Activated CD8-positive, alpha-beta T cell treated with anti-CD3 and anti-CD28 coated beads for 36 hours (primary cell): Measurements from ENCODE around the gene SEC16A. TPM values are rescaled to one million over a fixed set of nuclear protein-coding genes. Genes with fewer than 3 reads are reported as not detected.

ENCODE experiments used
- ATAC-seq: fragments of 200-7000 bp; cut with Tn5 transposase; one replicate; pipeline ENCODE4 v1.10.0; 2021; ENCODE audit warnings: mild to moderate bottlenecking, moderate library complexity
- CTCF ChIA-PET: fragments of 350-600 bp; sonication (Branson Sonifier 250); formaldehyde crosslinking; loops from one replicate; lab custom pipeline; 2021; ENCODE audit warnings: antibody characterized with exemption; lab: Charles Lee
- POLR2A ChIA-PET: fragments of 350-600 bp; sonication (Branson Sonifier 250); formaldehyde crosslinking; loops from one replicate; lab custom pipeline; 2021; ENCODE audit warnings: antibody characterized with exemption; lab: Charles Lee
- DNase-seq: peaks from one replicate; pipeline ENCODE4 v3.0.0-alpha.2; 2020
- H3K27ac Mint-ChIP-seq: one replicate; pipeline ENCODE4 v1.8.0; 2021; ENCODE audit warnings: mild to moderate bottlenecking, mixed read lengths
- H3K27me3 Mint-ChIP-seq: one replicate; pipeline ENCODE4 v1.8.0; 2021; ENCODE audit warnings: mixed read lengths
- H3K36me3 Mint-ChIP-seq: one replicate; pipeline ENCODE4 v1.8.0; 2021; ENCODE audit warnings: low read depth, mixed read lengths
- H3K4me1 Mint-ChIP-seq: one replicate; pipeline ENCODE4 v1.8.0; 2021; ENCODE audit warnings: low read depth, mixed read lengths
- H3K4me3 Mint-ChIP-seq: one replicate; pipeline ENCODE4 v1.8.0; 2021; ENCODE audit warnings: mild to moderate bottlenecking, moderate library complexity, mixed read lengths
- H3K9me3 Mint-ChIP-seq: one replicate; pipeline ENCODE4 v1.8.0; 2021; ENCODE audit warnings: mixed read lengths
- CTCF ChIP-seq: fragments of 200-600 bp; IDR thresholded peaks from one replicate; pipeline ENCODE4 v1.8.0; 2022; ENCODE audit warnings: antibody characterized with exemption, mild to moderate bottlenecking
- intact Hi-C: fragments of 100-400 bp; cut with micrococcal nuclease; formaldehyde crosslinking; loops from one replicate; pipeline ENCODE4 v1.10.0; 2022
- total RNA-seq, 2 experiments: library from RNA; stranded (reverse); gene quantifications; one replicate each; pipeline ENCODE4 v1.2.3, GENCODE V29; 2021

Gene SEC16A
- total RNA-seq, 2 experiments from 2014 or later: 67.9 to 69.8 TPM

DNA sequence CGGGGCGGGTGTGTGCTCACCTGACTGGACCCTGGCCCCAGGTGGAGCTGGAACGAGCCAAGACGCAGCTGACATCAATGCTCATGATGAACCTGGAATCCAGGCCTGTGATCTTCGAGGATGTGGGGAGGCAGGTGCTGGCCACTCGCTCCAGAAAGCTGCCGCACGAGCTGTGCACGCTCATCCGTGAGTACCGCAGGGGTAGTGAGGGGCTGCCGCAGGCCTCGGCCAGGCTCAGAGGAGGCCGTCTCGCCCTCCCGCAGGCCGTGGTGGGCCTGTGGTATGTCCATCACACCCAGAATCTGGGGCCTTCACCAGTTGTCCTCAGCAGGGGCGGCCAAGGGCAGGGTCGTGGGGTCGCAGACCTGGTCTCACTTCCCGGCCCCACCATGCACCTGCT is 61.0 kb downstream of the SEC16A start:
- DNase-seq (no peak), ATAC-seq (no peak)
- ChIA-PET POLR2A (no interaction called here), CTCF (no interaction called here)
- Mint-ChIP-seq H3K36me3 (peaks cover 46% of the 10 kb centered on the region), H3K4me1 (no peaks in the 10 kb centered on the region), H3K9me3 (no peaks in the 10 kb centered on the region), H3K4me3 (no peak overlapping the region), H3K27me3 (no peaks in the 10 kb centered on the region), H3K27ac (no peak overlapping the region)
- no peak for TF ChIP-seq CTCF
- intact Hi-C loops: no loop called here

DNA sequence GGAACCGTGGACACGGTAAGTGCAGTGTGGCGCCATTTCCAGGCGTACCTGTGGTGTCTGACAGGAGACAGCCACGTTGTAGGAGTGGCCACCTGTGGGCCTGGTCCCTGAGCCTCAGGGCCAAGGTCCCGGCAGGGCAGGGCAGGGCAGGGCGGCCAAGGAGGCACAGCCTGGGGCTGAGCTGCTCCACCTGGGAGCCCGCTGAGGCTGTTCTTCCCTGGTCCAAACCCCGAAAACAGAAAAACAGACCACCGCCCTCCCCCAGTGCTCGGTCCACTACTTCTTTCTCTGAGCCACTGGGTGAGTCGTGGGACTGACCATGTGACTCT is 63.8 kb downstream of the SEC16A start:
- ATAC-seq (no peak), DNase-seq (no peak)
- Mint-ChIP-seq H3K9me3 (no peaks in the 10 kb centered on the region), H3K27me3 (no peaks in the 10 kb centered on the region), H3K36me3 (peaks cover 54% of the 10 kb centered on the region), H3K4me3 (no peak overlapping the region), H3K27ac (no peak overlapping the region), H3K4me1 (no peaks in the 10 kb centered on the region)
- no peak for TF ChIP-seq CTCF
- intact Hi-C loops: no loop called here
- ChIA-PET POLR2A (interaction anchor here (0.7 to 3.0 kb wide), 2 partner anchors 9 to 14 kb away, joined by 3 to 8 read pairs; partner anchors contain the start of genes ENTR1 and PMPCA), CTCF (interaction anchor here (1.4 kb wide), 1 partner anchor 55 kb away, joined by 3 read pairs; the partner anchor contains the start of gene DNLZ)

GRCh38 chr9:136418182-136419091 is 64.4 kb downstream of the SEC16A start:
- CTCF ChIA-PET: no interaction called here
- ATAC-seq (no peak), DNase-seq (no peak)
- POLR2A ChIA-PET: interaction anchor here (0.9 to 3.0 kb wide), 4 partner anchors 8 to 17 kb away, joined by 3 to 8 read pairs (median 4); partner anchors contain the start of genes ENTR1 and PMPCA
- no peak for TF ChIP-seq CTCF
- H3K4me1 Mint-ChIP-seq: no peaks in the 10 kb centered on the region
- no peaks in the 10 kb centered on the region for H3K9me3 Mint-ChIP-seq
- peaks cover 57% of the 10 kb centered on the region for H3K36me3 Mint-ChIP-seq
- no peak overlapping the region for H3K4me3 Mint-ChIP-seq
- intact Hi-C loops: no loop called here
- H3K27me3 Mint-ChIP-seq: no peaks in the 10 kb centered on the region
- no peak overlapping the region for H3K27ac Mint-ChIP-seq

DNA sequence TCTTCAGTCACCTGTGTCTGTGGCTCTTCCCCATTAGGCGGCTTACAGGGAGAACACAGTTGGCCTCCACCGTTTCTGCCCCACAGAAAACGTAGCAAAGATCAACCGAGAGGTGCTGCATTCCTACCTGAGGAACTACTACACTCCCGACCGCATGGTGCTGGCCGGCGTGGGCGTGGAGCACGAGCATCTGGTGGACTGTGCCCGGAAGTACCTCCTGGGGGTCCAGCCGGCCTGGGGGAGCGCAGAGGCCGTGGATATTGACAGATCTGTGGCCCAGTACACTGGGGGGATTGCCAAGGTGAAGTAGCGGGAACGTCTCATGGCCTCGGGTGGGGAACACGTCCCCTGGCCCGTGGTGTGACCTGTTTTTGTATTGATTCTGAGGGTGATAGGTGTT is 65.9 kb downstream of the SEC16A start:
- ChIA-PET POLR2A (interaction anchor here (0.6 to 1.2 kb wide), 3 partner anchors 8 to 512 kb away, joined by 3 to 4 read pairs (median 3); no protein-coding TSS in a partner anchor), CTCF (no interaction called here)
- ATAC-seq (no peak), DNase-seq (no peak)
- no peak for TF ChIP-seq CTCF
- Mint-ChIP-seq H3K27ac (no peak overlapping the region), H3K9me3 (no peaks in the 10 kb centered on the region), H3K36me3 (peaks cover 62% of the 10 kb centered on the region), H3K27me3 (no peaks in the 10 kb centered on the region), H3K4me3 (no peak overlapping the region), H3K4me1 (peaks cover 9% of the 10 kb centered on the region)
- intact Hi-C loops: no loop called here

DNA sequence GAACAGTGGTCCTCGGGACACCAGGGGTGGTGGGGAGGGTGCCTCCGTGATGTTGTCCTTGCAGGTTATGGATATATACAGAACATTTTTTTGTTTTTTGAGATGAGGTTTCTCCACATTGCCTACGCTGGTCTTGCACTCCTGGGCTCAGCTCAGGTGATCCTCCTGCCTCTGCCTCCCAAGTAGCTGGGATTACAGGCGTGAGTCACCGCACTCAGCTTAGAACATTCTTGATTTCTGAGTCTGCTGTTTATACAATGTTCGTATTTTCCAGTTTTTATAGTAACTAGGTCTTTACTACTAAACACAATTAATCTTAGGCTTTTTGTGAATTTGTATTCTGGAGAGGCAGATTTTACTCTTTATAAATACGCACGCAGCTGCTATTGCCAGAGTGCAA is 66.4 kb downstream of the SEC16A start:
- ATAC-seq (no peak), DNase-seq (no peak)
- Mint-ChIP-seq H3K27me3 (no peaks in the 10 kb centered on the region), H3K9me3 (no peaks in the 10 kb centered on the region), H3K36me3 (peaks cover 67% of the 10 kb centered on the region), H3K27ac (no peak overlapping the region), H3K4me1 (peaks cover 14% of the 10 kb centered on the region), H3K4me3 (no peak overlapping the region)
- ChIA-PET POLR2A (interaction anchor here (0.7 to 1.2 kb wide), 2 partner anchors 8 to 21 kb away, joined by 3 read pairs; no protein-coding TSS in a partner anchor), CTCF (no interaction called here)
- intact Hi-C loops: no loop called here
- no peak for TF ChIP-seq CTCF
